ENCODE data around the gene NINJ2.
"Not testable (repeated sequence)": the region's sequence is repeated elsewhere in the genome, so short reads cannot be mapped to it uniquely, and the experiment has no call there.

Gene NINJ2

GRCh38 chr12:583251-583869 is 79.9 kb downstream of the NINJ2 start:
- no peak for DNase-seq

GRCh38 chr12:581746-582145 is 81.5 kb downstream of the NINJ2 start:
- no peak for DNase-seq

- no peak for DNase-seq
Measured at GRCh38 chr12:581321-581720, 81.9 kb downstream of the NINJ2 start.

- DNase-seq = no peak
Measured at GRCh38 chr12:580813-581212, 82.4 kb downstream of the NINJ2 start.

GRCh38 chr12:579420-580110 is 83.7 kb downstream of the NINJ2 start:
- DNase-seq = no peak

- no peak for DNase-seq
Measured at GRCh38 chr12:578748-579419, 84.4 kb downstream of the NINJ2 start.

GRCh38 chr12:577994-578747 is 85.1 kb downstream of the NINJ2 start:
- not testable (repeated sequence) for DNase-seq

GRCh38 chr12:576615-577110 is 86.6 kb downstream of the NINJ2 start:
- no peak for DNase-seq

GRCh38 chr12:575948-576614 is 87.2 kb downstream of the NINJ2 start:
- peak; percentile 83 for DNase-seq

- no peak for DNase-seq
Measured at GRCh38 chr12:575129-575502, 88.1 kb downstream of the NINJ2 start.

GRCh38 chr12:574475-575128 is 88.6 kb downstream of the NINJ2 start:
- no peak for DNase-seq

GRCh38 chr12:573232-573631 is 90.0 kb downstream of the NINJ2 start:
- no peak for DNase-seq

GRCh38 chr12:572532-572899 is 90.7 kb downstream of the NINJ2 start:
- DNase-seq = no peak

- DNase-seq = no peak
Measured at GRCh38 chr12:571795-572531, 91.3 kb downstream of the NINJ2 start.

- no peak for DNase-seq
Measured at GRCh38 chr12:570921-571794, 92.1 kb downstream of the NINJ2 start.

GRCh38 chr12:570435-570920 is 92.8 kb downstream of the NINJ2 start:
- no peak for DNase-seq

GRCh38 chr12:569803-570434 is 93.3 kb downstream of the NINJ2 start:
- peak; percentile 78 for DNase-seq

- DNase-seq = no peak
Measured at GRCh38 chr12:569091-569676, 94.1 kb downstream of the NINJ2 start.

- DNase-seq = no peak
Measured at GRCh38 chr12:568486-568885, 94.8 kb downstream of the NINJ2 start.
